ENCODE measurements around the gene RFC5.

DNA sequence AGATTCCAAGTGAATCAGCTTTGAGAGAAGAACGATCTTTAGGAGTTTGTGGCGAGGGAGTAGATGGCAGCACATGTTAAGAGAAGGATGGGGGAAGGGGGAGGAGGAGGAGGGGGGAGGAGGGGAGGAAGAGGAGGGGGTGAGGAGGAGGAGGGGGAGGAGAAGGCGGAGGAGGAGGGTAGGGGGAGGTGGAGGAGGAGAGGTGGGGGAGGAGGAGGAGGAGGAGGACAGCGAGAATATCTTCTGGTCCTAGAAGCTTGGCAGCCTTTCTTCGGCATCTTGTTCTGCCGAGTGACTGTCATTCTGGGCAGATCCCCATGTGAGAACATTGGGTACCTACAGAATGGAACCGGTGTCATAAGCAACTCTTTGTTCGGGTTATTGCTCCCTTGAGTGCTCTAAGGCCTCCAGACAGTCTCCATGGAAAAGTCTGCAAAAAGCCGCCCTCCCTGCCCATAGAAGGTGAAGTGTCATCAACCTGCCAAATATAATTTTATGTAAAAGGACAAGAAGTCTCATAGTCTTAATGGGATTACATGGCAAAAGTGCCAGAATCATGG is 6.9 kb downstream of the RFC5 start:
- TF ChIP-seq, protein P1, sequence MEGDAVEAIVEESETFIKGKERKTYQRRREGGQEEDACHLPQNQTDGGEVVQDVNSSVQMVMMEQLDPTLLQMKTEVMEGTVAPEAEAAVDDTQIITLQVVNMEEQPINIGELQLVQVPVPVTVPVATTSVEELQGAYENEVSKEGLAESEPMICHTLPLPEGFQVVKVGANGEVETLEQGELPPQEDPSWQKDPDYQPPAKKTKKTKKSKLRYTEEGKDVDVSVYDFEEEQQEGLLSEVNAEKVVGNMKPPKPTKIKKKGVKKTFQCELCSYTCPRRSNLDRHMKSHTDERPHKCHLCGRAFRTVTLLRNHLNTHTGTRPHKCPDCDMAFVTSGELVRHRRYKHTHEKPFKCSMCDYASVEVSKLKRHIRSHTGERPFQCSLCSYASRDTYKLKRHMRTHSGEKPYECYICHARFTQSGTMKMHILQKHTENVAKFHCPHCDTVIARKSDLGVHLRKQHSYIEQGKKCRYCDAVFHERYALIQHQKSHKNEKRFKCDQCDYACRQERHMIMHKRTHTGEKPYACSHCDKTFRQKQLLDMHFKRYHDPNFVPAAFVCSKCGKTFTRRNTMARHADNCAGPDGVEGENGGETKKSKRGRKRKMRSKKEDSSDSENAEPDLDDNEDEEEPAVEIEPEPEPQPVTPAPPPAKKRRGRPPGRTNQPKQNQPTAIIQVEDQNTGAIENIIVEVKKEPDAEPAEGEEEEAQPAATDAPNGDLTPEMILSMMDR (IDR thresholded peaks at IDR 0.05) = no peak
- TF ChIP-seq POLR2A (IDR thresholded peaks at IDR 0.05) (no peak), EP300 (IDR thresholded peaks at IDR 0.05) (no peak)

Data from tibial nerve (tissue), 4 donors.